HG03159 (cell line): ENCODE data around the gene PDCL3.

ENCODE experiments used
- ATAC-seq: cut with Tn5 transposase; IDR thresholded peaks from one replicate; pipeline ENCODE4 v1.9.1; 2021; ENCODE audit warnings: mild to moderate bottlenecking, moderate library complexity; ENCODE audit not compliant: unreplicated experiment

PDCL3 gene

GRCh38 chr2:100562613-100563406, at the start of gene PDCL3:
PDCL3 (plus strand) TSS chr2:100562993; CDS start chr2:100563068, 75 bp downstream.
- peak; percentile 93 for ATAC-seq

DNA sequence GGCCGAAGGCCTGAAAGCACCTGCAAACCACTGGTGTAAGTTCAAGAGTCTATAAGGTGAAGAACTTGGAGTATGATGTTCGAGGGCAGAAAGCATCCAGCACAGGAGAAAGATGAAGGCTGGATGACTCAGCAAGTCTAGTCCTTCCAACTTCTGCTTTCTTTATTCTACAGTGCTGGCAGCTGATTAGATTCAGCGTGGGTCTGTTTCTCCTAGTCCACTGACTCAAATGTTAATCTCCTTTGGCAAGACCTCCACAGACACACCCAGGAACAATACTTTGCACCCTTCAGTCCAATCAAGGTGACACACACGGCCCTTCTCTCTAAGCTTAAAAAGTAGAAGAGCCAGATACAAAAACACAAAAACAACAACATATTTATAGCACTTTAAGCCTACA, 49.1 kb upstream of the PDCL3 start:
- ATAC-seq, result no peak

- no peak for ATAC-seq
These were observed 45.2 kb upstream of the PDCL3 start for GRCh38 chr2:100517556-100517955.

DNA sequence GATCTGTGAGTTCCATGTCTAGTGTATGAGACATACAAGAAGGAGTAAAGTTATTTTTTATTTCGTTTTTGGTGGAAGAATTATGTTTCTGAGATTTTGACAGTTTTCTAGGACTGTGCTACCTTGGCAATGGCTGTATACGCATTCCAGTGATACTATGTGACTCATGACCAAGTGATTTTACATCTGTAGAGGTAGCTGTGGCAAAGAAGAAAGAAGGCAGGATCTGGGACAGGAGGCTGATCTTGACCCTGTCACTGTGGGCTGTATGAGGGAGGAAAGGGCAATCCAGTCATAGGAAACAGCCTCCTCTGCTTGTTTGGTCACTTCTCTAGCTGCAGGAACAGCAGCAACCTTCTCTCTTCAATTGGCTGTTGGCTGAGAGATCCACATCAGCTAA, 44.0 kb upstream of the PDCL3 start:
- no peak for ATAC-seq

DNA sequence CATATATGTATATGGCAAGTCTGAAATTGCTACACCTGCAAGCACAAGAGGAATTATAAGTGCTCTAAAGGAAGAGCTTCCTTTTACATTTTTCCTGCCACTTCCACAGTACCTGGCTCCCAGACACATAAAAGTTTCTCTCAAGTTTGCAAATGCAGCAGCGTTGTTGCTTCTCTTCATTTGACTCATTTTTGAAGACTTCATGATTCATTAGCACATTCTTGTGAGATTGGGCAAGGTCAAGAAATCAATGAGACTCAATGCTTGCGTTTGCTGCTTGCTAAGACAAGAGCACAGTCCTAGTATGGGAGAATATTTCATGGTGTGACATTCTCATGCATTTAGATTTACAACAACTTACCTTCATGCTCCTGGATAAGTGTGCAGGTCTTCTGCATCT, 42.6 kb upstream of the PDCL3 start:
- no peak for ATAC-seq

DNA sequence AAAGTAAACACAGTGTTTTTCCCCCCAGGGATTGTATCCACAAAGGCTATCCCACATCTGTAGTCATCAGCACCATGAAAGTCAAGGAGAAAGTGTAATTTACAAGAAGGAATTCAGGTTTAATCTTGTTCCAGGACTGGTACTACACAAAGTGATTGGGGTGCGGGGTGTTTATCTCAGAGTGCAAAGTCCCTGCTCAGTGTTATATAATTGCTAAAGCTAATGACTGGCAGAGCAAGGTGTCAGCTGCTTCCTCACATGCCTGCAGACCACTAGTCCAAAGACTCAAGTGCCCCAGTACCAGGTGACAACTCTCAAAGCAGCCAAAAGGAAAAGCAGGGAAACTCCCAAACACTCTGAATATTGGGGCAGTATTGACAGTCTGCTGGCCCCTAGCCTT, 40.4 kb upstream of the PDCL3 start:
- no peak for ATAC-seq

DNA sequence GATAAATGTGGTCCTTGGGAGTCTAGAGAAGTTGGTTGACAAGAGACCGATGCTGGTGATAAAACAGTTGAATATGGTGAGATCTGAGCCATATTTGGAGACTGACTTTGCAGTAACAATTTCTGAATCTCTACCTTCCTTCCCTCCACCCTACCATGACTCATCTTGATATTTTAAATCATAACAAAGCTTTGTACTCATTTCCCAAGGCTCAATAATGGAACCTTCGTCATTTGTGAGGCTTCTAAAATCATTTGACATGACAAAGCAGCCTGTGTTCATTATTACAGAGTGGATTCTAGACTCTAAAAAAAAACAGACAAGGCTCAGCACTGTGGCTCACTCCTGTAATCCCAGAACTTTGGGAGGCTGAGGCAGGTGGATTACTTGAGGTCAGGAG, 38.5 kb upstream of the PDCL3 start:
- no peak for ATAC-seq

DNA sequence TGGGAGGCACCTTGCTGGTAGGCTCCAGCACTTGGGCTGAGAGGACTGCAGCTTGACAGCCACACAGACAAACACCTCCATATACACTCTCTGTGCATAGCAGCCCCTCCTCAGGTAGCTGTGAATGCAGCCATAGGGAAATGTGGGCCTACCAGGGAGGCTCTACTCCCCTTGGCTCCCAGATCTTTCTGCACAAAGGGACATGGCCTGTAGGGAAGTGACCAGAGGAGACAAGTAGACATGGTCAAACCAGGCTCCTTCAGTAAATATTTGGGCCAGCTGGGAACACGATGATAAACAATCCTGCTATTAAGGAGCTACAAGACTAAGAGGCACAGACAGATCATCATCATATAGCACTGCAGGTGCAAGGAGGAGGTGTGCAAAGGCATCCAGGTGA, 35.9 kb upstream of the PDCL3 start:
- ATAC-seq, result no peak

DNA sequence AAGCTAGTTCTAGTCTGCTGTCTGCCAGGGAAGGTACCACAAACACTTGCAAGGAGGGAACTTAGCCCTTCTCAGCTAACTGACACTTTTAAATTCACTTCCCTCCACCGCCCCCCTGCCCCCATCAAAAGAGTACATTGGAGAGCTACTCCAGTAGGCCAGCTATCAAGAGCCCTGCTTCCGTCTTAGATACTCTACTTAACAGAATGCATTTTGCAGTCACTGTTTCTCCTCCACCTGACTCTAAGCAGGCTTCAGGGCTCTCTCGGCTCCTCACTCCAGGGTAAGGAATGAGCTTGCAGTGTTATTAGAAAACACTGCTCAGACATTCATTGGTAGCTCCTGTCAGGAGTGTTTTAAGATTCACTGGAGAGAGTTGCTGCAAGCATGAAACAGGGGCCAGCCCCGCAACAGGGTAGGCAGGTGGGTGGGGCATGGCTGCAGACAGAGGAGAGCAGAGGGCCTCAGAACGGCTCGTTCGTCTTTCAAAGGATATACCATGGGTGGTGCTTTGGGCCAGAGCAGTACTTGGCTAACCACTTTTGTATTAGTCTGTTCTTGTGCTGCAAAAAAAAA, 35.3 kb upstream of the PDCL3 start:
- ATAC-seq, result no peak

GRCh38 chr2:100529176-100529575, 33.6 kb upstream of the PDCL3 start:
- no peak for ATAC-seq

DNA sequence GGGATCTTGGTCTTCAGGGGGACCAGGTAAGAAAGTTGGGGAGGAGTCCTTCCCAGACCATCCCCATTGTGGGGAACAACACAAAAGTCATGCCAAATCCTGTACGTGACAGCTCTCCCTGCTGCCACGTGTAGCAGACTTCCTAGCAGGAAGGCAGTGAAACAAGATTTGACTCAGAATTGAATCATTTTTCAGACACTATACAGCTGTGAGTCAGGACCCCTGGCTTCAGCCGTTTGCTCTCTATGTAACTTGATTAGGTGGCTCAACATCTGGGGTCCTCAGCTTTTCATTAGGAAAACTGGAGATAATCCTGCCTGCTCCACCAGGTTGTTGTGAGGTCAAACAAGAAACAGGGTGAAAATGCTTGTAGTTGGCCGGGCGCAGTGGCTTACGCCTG, 32.9 kb upstream of the PDCL3 start:
- ATAC-seq, result no peak

GRCh38 chr2:100535855-100536254, 26.9 kb upstream of the PDCL3 start:
- no peak for ATAC-seq

GRCh38 chr2:100537918-100538317, 24.9 kb upstream of the PDCL3 start:
- ATAC-seq, result no peak

- ATAC-seq, result no peak
These were observed 23.6 kb upstream of the PDCL3 start for GRCh38 chr2:100539221-100539620.

DNA sequence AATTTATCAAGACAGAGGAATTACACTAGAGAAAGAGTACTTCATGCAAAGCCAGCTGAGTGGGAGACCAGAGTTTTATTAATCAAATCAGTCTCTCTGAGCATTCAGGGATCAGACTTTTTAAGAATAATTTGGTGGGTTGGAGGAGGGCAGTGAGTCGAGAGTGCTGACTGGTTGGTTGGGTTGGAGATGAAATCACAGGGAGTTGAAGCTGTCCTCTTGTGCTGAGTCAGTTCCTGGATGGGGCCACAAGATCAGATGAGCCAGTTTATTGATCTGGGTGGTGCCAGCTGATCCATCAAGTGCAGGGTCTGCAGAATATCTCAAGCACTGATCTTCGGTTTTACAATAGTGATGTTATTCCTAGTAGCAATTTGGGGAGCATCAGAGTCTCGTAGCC, 21.4 kb upstream of the PDCL3 start:
- ATAC-seq, result no peak

DNA sequence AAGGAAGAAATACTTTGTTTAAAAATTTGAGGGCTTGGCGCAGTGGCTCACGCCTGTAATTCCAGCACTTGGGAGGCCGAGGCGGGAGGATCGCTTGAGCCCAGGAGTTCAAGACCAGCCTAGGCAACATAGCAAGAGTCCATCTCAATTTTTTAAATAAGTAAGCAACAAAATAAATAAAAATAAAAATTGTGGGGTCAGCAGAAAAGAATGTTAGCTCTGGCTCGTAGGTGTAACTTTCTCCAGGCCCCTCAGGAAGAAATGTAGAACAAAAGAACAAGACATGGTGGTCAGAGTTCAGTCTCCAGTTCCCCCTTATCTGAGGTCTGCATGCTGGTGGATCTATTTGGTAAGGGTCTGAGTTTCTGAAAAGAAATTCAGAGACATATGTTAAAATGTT, 20.4 kb upstream of the PDCL3 start:
- no peak for ATAC-seq

GRCh38 chr2:100544911-100545596, 17.7 kb upstream of the PDCL3 start:
- ATAC-seq, result no peak

DNA sequence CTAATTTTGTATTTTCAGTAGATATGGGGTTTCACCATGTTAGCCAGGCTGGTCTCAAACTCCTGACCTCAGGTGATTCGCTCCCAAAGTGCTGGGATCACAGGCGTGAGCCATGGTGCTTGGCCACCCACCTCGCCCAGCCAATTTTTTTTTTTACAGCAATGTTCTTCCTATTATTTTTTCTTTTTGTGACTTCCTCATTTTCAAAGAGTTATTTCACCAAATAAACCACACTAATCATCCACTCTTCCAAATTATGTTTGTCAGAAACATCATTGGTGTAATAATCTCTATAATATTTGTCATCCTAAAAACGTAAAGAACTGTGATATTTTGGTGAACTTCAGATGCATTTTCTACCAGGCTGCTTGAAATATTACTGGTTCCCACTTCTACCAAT, 16.3 kb upstream of the PDCL3 start:
- no peak for ATAC-seq

DNA sequence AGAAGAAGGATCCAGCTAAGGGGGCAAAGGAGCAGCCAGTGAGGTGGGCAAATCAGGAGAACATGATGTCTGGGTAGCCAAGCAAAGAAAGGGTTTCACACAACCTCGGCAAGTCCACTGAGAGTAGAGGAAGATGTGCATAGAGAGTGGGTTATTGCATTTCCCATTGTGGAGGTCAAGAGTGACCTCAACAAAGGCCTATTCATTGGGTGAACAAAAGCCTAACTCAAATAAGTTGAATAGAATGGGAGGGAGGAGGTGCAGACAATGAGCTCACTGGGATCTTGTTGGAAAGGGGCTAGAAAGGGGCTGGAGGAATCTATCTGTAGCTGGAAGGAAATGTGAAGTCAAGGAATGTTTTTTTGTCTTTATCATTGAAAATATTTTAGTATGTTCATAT, 14.0 kb upstream of the PDCL3 start:
- no peak for ATAC-seq

- ATAC-seq, result no peak
These were observed 11.5 kb upstream of the PDCL3 start for GRCh38 chr2:100551303-100551702.

DNA sequence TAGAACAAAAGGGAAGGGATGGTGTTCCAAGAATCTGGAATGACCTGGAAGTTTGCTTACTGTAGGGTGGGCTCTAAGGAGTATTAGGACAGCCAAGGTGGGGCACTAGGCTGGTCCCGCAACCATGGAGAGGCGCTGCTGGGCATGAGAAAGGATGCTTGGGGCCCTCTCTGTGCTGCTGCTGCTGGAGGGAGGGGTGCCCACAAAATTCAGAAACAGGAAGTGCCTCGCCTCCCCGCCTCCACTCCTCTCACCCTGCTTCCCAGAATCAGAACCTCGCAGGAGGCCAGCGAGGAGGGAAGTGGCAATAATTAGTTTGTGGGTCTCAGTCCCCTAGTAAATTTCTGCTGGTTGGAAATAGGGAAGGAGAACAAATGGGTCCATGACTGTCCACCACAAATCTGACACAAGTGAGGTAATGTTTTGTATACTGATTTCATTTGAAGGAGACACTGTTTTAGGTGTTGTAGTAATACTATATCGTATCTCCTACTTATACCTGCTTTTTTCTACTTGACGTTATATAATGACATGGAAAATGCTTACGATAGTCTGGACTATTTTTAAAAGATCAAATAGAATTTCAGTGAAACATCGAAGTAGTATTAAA, 7.9 kb upstream of the PDCL3 start:
- no peak for ATAC-seq

DNA sequence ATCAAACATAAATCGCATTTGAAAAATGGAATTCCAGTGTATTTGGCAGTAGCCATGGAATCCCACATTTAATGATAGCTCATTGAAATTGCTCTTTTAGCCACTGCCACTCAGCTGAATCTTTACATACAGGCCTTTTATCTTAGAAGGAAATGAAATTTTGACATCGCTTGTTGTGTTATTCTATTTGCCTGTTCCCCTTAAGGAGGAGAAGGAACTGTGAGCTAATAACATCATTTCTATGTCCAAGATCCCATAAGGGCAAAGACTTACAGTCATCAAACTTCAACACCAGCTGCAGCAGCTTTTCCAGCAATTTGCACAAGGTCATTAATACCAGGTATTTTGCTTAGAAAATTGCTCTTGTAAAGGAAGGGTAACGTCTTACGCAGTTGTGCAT, 6.0 kb upstream of the PDCL3 start:
- no peak for ATAC-seq
